ENCODE data around the gene SEPTIN1.
"Not testable (repeated sequence)": the region's sequence is repeated elsewhere in the genome, so short reads cannot be mapped to it uniquely, and the experiment has no call there.

Gene SEPTIN1

GRCh38 chr16:30355954-30356308 is 26.4 kb downstream of the SEPTIN1 start:
- no peak for DNase-seq

GRCh38 chr16:30355144-30355953 is 27.0 kb downstream of the SEPTIN1 start, which contains the start of gene CD2BP2:
Gene CD2BP2, minus strand, starts transcription at chr16:30355308. Its CDS starts 627 bp downstream, at chr16:30354681.
- DNase-seq = peak; percentile 100

GRCh38 chr16:30354423-30355143 is 27.8 kb downstream of the SEPTIN1 start:
- DNase-seq = peak; percentile 72

- DNase-seq = no peak
Observed at GRCh38 chr16:30353438-30354129, 28.8 kb downstream of the SEPTIN1 start.

- DNase-seq = no peak
Observed at GRCh38 chr16:30352488-30353401, 29.6 kb downstream of the SEPTIN1 start.

- DNase-seq = no peak
Observed at GRCh38 chr16:30351586-30352419, 30.6 kb downstream of the SEPTIN1 start.

GRCh38 chr16:30351001-30351441 is 31.3 kb downstream of the SEPTIN1 start:
- no peak for DNase-seq

GRCh38 chr16:30350134-30350871 is 32.1 kb downstream of the SEPTIN1 start:
- no peak for DNase-seq

GRCh38 chr16:30349675-30350074 is 32.7 kb downstream of the SEPTIN1 start:
- no peak for DNase-seq

GRCh38 chr16:30348929-30349328 is 33.4 kb downstream of the SEPTIN1 start:
- DNase-seq = no peak

GRCh38 chr16:30348113-30348512 is 34.2 kb downstream of the SEPTIN1 start:
- no peak for DNase-seq

- no peak for DNase-seq
Observed at GRCh38 chr16:30346286-30346685, 36.1 kb downstream of the SEPTIN1 start.

- DNase-seq = not testable (repeated sequence)
Observed at GRCh38 chr16:30343491-30343820, 38.9 kb downstream of the SEPTIN1 start.

GRCh38 chr16:30342751-30343490 is 39.4 kb downstream of the SEPTIN1 start:
- DNase-seq = no peak

- DNase-seq = not testable (repeated sequence)
Observed at GRCh38 chr16:30341971-30342370, 40.4 kb downstream of the SEPTIN1 start.

GRCh38 chr16:30340621-30341020 is 41.7 kb downstream of the SEPTIN1 start:
- no peak for DNase-seq

- DNase-seq = not testable (repeated sequence)
Observed at GRCh38 chr16:30338715-30339114, 43.6 kb downstream of the SEPTIN1 start.

- not testable (repeated sequence) for DNase-seq
Observed at GRCh38 chr16:30337964-30338357, 44.4 kb downstream of the SEPTIN1 start.

GRCh38 chr16:30335598-30336474 is 46.5 kb downstream of the SEPTIN1 start:
- DNase-seq = peak; percentile 27

Measured in inflammatory macrophage treated with lipopolysaccharide for 4 hours (primary cell).